ENCODE results near the gene ASTN2.

DNA sequence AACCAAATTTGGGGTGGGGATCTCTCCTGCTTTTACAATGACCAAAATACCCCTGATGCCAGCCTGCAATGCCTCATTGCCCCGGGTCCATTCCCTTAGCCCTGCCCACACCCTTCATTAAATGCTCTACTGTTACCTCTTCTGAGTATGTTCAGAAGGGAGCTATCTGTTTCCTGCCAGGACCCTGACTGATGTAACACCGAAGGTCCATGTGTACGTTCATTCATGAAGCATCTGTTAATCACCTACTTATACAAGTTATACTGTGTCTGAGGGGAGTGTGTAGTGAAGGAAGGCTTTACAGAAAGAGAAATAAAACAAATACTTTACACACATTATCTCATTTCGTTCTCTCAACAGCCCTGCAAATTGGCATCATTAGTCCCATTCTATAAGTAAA is 51.9 kb downstream of the ASTN2 start:
- TF ChIP-seq, protein P1, sequence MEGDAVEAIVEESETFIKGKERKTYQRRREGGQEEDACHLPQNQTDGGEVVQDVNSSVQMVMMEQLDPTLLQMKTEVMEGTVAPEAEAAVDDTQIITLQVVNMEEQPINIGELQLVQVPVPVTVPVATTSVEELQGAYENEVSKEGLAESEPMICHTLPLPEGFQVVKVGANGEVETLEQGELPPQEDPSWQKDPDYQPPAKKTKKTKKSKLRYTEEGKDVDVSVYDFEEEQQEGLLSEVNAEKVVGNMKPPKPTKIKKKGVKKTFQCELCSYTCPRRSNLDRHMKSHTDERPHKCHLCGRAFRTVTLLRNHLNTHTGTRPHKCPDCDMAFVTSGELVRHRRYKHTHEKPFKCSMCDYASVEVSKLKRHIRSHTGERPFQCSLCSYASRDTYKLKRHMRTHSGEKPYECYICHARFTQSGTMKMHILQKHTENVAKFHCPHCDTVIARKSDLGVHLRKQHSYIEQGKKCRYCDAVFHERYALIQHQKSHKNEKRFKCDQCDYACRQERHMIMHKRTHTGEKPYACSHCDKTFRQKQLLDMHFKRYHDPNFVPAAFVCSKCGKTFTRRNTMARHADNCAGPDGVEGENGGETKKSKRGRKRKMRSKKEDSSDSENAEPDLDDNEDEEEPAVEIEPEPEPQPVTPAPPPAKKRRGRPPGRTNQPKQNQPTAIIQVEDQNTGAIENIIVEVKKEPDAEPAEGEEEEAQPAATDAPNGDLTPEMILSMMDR (IDR thresholded peaks at IDR 0.05; ENCODE audit: low read length): no peak
- no peak for TF ChIP-seq EZH2 (IDR thresholded peaks at IDR 0.05; ENCODE audit: borderline replicate concordance, low read length)

All from OCI-LY1 (cell line).